Hepatocyte (in vitro differentiated cells): ENCODE results near the gene TMEM51. TPM values are rescaled to one million over a fixed set of nuclear protein-coding genes. Genes with fewer than 3 reads are reported as not detected.

Experiments used
- DNase-seq: peaks from one replicate; pipeline ENCODE4 v3.0.0-alpha.2; 2016; ENCODE audit warnings: low spot score
- H2AFZ ChIP-seq: fragments of 200-600 bp; sonication (generic); 2 replicates; pipeline ENCODE4 v1.6.0; 2016; ENCODE audit warnings: antibody characterized with exemption, mild to moderate bottlenecking
- H3K27ac ChIP-seq: fragments of 200-600 bp; sonication (generic); 2 replicates; pipeline ENCODE4 v1.5.1; 2016; ENCODE audit warnings: mild to moderate bottlenecking
- H3K27me3 ChIP-seq: fragments of 200-600 bp; sonication (generic); 2 replicates; pipeline ENCODE4 v1.6.1; 2016
- H3K36me3 ChIP-seq: fragments of 200-600 bp; sonication (generic); replicated peaks from 2 replicates; pipeline ENCODE4 v1.5.1; 2016; ENCODE audit warnings: low read depth; ENCODE audit not compliant: insufficient read depth
- H3K4me1 ChIP-seq: fragments of 200-600 bp; sonication (generic); 2 replicates; pipeline ENCODE4 v1.5.1; 2016; ENCODE audit warnings: mild to moderate bottlenecking, moderate library complexity; ENCODE audit not compliant: insufficient read depth
- H3K4me2 ChIP-seq: fragments of 200-600 bp; sonication (generic); 2 replicates; pipeline ENCODE4 v1.6.0; 2016
- H3K4me3 ChIP-seq: fragments of 200-600 bp; sonication (generic); 2 replicates; pipeline ENCODE4 v1.5.1; 2016; ENCODE audit warnings: mild to moderate bottlenecking
- H3K79me2 ChIP-seq: fragments of 200-600 bp; sonication (generic); 2 replicates; pipeline ENCODE4 v1.6.0; 2017; ENCODE audit warnings: mild to moderate bottlenecking
- H3K9me2 ChIP-seq: fragments of 200-600 bp; sonication (generic); replicated peaks from 2 replicates; pipeline ENCODE4 v1.6.0; 2017; ENCODE audit warnings: mild to moderate bottlenecking; ENCODE audit not compliant: insufficient read depth
- H3K9me3 ChIP-seq: fragments of 200-600 bp; sonication (generic); 2 replicates; pipeline ENCODE4 v1.5.1; 2016; ENCODE audit warnings: low read depth, mild to moderate bottlenecking
- H4K20me1 ChIP-seq: fragments of 200-600 bp; sonication (generic); 2 replicates; pipeline ENCODE4 v1.6.0; 2016; ENCODE audit warnings: mild to moderate bottlenecking; ENCODE audit not compliant: insufficient read depth, poor library complexity, severe bottlenecking
- EZH2 ChIP-seq: fragments of 200-600 bp; sonication (generic); IDR thresholded peaks from 2 replicates; pipeline ENCODE4 v1.6.1; 2016; ENCODE audit warnings: antibody characterized with exemption, mild to moderate bottlenecking, borderline replicate concordance
- EZH2phosphoT487 ChIP-seq: fragments of 200-600 bp; sonication (generic); IDR thresholded peaks from one replicate; pipeline ENCODE4 v1.6.1; 2018; ENCODE audit warnings: antibody characterized with exemption, mild to moderate bottlenecking, low read depth, moderate library complexity; ENCODE audit not compliant: unreplicated experiment, severe bottlenecking
- WGBS: methylation state at CpG from one replicate; pipeline ENCODE4 v1.1.6; 2016; ENCODE audit warnings: low lambda C conversion rate; ENCODE audit errors: missing lambda C conversion rate; 5-methylcytosine and 5-hydroxymethylcytosine counted together
- polyA plus RNA-seq: library from polyadenylated mRNA; unstranded; fragments of >200 nt; fragmentation: Nextera tagmentation; extraction: Ambion mirVana; gene quantifications from 2 replicates; pipeline ENCODE4 v1.2.1, GENCODE V29; 2016
- total RNA-seq: library from RNA; depleted of rRNA; stranded (reverse); fragments of >200 nt; gene quantifications from 2 replicates; pipeline ENCODE4 v1.2.3, GENCODE V29; 2014
- TF ChIP-seq, protein P1 (sequence below): fragments of 200-600 bp; sonication (generic); IDR thresholded peaks from 2 replicates; pipeline ENCODE4 v1.5.1; 2016; ENCODE audit warnings: antibody characterized with exemption, mild to moderate bottlenecking; ENCODE audit not compliant: poor library complexity

Gene TMEM51
- total and polyA plus RNA-seq, 2 experiments from 2014 or later, result 23.4 to 24.0 TPM

DNA sequence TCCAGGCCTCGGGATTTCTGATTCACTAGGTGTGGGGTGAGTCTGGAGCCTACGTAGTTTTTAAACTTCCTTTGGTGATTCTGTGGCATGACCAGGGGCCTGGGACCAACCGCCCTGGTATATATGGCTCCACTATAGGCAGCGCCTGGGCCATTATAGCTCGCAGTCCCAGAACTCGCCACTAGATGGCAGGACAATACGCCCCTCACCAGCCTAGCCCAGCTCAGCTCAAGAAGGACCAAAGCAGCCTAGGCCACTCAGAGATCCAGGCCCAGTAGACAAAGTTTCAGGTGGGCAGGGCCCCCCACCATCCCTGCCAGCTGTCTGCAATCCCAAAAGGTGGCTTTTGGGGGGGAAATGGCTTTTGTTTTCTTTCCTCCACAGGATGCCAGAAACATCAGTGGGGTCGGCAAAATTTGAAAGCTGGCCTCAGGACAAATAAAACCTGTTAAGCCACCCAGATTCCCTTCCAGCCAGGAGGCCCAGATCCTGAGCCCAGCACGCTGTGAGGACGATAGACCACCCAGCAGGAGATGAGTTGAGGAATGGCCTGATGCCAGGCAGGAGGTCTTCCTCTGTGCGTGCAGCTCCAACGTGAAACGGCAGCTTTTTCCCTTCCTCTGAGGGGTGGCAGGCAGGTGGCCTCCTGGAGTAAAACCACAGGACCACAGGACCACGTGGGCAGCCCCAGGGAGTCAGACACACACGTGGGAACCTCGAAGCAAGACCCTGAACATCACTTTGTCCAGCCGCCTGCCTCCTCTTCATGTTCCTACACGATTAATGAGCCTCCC is 24.8 kb upstream of the TMEM51 start:
- Histone ChIP-seq H3K9me2 (no peaks in the 10 kb centered on the region), H3K4me2 (no peak overlapping the region), H3K4me1 (no peaks in the 10 kb centered on the region), H3K27ac (no peak overlapping the region), H3K4me3 (no peak overlapping the region), H2AFZ (no peak overlapping the region), H3K9me3 (peaks cover 7% of the 10 kb centered on the region), H3K79me2 (no peaks in the 10 kb centered on the region), H4K20me1 (no peaks in the 10 kb centered on the region), H3K36me3 (no peaks in the 10 kb centered on the region), H3K27me3 (no peaks in the 10 kb centered on the region)
- TF ChIP-seq EZH2phosphoT487, result no peak
- TF ChIP-seq, protein P1, sequence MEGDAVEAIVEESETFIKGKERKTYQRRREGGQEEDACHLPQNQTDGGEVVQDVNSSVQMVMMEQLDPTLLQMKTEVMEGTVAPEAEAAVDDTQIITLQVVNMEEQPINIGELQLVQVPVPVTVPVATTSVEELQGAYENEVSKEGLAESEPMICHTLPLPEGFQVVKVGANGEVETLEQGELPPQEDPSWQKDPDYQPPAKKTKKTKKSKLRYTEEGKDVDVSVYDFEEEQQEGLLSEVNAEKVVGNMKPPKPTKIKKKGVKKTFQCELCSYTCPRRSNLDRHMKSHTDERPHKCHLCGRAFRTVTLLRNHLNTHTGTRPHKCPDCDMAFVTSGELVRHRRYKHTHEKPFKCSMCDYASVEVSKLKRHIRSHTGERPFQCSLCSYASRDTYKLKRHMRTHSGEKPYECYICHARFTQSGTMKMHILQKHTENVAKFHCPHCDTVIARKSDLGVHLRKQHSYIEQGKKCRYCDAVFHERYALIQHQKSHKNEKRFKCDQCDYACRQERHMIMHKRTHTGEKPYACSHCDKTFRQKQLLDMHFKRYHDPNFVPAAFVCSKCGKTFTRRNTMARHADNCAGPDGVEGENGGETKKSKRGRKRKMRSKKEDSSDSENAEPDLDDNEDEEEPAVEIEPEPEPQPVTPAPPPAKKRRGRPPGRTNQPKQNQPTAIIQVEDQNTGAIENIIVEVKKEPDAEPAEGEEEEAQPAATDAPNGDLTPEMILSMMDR, result peak; percentile 86
- peak; percentile 85 for DNase-seq
- WGBS, result 35% methylated on average over 18 of the region's 18 CpGs

DNA sequence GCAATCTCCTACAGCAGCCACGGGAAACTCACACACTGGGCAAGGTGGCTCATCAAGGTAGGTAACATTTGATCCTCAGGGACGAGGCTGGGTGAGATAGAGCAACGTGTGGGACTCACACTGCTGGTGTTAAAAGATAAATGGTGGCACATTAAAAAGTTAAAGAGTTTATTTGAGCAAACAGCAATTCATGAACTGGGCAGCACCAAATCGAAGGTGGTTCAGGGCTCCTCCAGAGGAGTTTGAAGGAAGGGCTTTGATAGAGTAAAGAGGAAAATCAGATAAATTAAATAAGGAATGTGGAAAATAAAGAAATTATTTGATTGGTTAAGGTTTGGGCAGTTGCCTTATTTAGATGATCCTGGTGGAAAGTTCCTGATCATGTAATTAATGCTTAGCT is 23.6 kb upstream of the TMEM51 start:
- Histone ChIP-seq H3K36me3 (no peaks in the 10 kb centered on the region), H3K4me3 (no peak overlapping the region), H3K27ac (no peak overlapping the region), H3K27me3 (no peaks in the 10 kb centered on the region), H3K9me3 (peaks cover 7% of the 10 kb centered on the region), H4K20me1 (no peaks in the 10 kb centered on the region), H2AFZ (no peak overlapping the region), H3K79me2 (no peaks in the 10 kb centered on the region), H3K4me2 (no peak overlapping the region), H3K9me2 (no peaks in the 10 kb centered on the region), H3K4me1 (no peaks in the 10 kb centered on the region)
- no peak for TF ChIP-seq EZH2phosphoT487
- DNase-seq, result no peak
- WGBS, result 88% methylated on average over 4 of the region's 4 CpGs

DNA sequence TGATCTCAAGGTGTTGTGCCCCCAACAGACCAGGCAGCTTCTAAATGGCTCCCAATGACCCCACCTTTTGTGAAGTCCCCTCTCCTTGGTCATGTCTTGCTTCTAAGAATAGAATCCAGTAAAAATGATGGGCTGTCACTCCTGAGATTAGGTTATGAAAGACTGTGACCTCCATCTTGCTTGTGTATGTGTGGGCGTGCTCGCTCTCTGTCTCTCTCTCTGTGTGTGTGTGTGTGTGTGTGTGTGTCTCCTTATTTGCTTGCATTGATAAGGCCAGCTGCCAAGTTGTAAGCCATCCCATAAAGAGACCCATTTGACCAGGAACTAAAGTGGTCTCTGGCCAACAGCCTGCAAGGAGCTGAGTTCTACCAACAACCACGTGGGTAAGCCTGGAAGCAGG is 22.9 kb upstream of the TMEM51 start:
- H3K27me3 ChIP-seq, result no peaks in the 10 kb centered on the region
- no peak overlapping the region for H2AFZ ChIP-seq
- TF ChIP-seq EZH2phosphoT487 (no peak), EZH2 (no peak)
- TF ChIP-seq, protein P1, result no peak
- no peaks in the 10 kb centered on the region for H3K4me1 ChIP-seq
- H3K36me3 ChIP-seq, result no peaks in the 10 kb centered on the region
- H3K27ac ChIP-seq, result no peak overlapping the region
- H3K9me2 ChIP-seq, result no peaks in the 10 kb centered on the region
- H3K4me2 ChIP-seq, result no peak overlapping the region
- H3K9me3 ChIP-seq, result peaks cover 7% of the 10 kb centered on the region
- WGBS, result 89% methylated on average over 3 of the region's 3 CpGs
- no peak overlapping the region for H3K4me3 ChIP-seq
- no peaks in the 10 kb centered on the region for H3K79me2 ChIP-seq
- DNase-seq, result no peak
- H4K20me1 ChIP-seq, result no peaks in the 10 kb centered on the region

DNA sequence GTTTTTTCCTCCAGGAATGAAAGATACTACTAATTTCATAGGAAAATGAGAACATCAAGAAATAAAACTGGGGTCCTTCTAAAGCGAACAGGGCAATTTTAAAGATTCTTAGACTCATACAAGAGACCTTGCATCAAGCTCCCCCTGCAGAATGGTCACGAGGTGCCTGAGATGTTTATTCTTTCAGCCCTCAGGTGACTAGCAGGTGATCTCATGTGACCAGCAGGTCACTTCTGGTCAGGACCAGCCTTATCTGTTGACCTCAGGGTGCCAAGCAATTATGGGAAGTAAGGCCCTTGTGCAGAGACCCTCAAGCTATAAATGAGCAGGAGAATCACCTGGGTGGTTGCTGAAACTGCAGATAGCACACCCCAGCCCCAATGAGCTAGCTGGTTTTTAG is 20.6 kb upstream of the TMEM51 start:
- TF ChIP-seq, protein P1, result no peak
- TF ChIP-seq EZH2 (no peak), EZH2phosphoT487 (no peak)
- Histone ChIP-seq H2AFZ (no peak overlapping the region), H3K4me1 (no peaks in the 10 kb centered on the region), H3K9me3 (peaks cover 7% of the 10 kb centered on the region), H3K79me2 (no peaks in the 10 kb centered on the region), H3K9me2 (no peaks in the 10 kb centered on the region), H3K27ac (peak overlapping the region; percentile 55), H3K4me3 (no peak overlapping the region), H3K4me2 (no peak overlapping the region), H4K20me1 (no peaks in the 10 kb centered on the region), H3K27me3 (no peaks in the 10 kb centered on the region), H3K36me3 (no peaks in the 10 kb centered on the region)
- DNase-seq, result peak; percentile 52
- 61% methylated on average over 2 of the region's 2 CpGs for WGBS
